GM18867 (cell line): ENCODE measurements around the gene PLCXD1.
"Not testable (repeated sequence)": the region's sequence is repeated elsewhere in the genome, so short reads cannot be mapped to it uniquely, and the experiment has no call there.

Source experiments
- ATAC-seq: cut with Tn5 transposase; IDR thresholded peaks from one replicate; pipeline ENCODE4 v1.9.1; 2021; ENCODE audit warnings: mild to moderate bottlenecking, moderate library complexity; ENCODE audit not compliant: unreplicated experiment

PLCXD1 gene, protein sequence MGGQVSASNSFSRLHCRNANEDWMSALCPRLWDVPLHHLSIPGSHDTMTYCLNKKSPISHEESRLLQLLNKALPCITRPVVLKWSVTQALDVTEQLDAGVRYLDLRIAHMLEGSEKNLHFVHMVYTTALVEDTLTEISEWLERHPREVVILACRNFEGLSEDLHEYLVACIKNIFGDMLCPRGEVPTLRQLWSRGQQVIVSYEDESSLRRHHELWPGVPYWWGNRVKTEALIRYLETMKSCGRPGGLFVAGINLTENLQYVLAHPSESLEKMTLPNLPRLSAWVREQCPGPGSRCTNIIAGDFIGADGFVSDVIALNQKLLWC

DNA sequence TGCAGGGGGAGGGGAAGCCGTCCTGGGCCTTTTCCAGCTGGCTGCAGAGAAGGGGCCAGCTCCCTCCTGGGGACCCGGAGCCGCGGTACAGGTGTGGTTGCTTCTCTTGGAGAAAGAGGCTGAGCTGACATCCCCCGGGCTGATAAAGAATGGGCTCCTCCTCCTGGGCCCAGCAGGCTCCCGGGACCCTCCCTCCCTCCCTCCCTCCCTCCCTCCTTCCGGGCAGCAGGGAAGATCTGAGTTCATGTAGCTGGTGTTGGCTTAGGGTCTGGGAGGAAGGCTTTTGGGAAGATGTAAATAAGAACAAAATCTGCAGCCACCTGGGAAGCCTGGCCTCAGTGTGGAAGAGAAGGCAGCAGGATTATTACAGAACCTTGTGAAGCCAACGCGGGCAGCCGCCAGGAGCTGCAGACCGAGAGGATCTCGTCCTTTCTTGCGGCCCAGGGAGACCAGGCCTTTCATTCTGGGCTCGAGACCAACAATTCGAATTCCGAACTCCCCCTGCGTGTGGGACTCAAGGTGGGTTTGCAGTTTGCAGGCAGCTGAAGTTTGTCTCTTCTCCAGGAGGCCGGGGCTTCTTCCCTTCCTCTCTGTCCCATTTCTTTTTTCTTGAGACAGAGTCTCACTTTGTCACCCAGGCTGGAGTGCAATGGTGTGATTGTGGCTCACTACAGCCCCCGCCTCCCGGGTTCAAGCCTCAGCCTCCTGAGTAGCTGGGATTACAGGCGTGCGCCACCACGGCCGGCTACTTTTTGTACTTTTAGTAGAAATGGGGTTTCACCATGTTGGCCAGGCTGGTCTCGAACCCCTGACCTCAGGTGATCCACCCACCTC, at the start of gene PLCXD1:
PLCXD1 (plus strand) TSS at position 216 of the 834 bp plus-strand sequence. CDS start 2,807 bp downstream, outside the sequence.
- ATAC-seq, result no peak

DNA sequence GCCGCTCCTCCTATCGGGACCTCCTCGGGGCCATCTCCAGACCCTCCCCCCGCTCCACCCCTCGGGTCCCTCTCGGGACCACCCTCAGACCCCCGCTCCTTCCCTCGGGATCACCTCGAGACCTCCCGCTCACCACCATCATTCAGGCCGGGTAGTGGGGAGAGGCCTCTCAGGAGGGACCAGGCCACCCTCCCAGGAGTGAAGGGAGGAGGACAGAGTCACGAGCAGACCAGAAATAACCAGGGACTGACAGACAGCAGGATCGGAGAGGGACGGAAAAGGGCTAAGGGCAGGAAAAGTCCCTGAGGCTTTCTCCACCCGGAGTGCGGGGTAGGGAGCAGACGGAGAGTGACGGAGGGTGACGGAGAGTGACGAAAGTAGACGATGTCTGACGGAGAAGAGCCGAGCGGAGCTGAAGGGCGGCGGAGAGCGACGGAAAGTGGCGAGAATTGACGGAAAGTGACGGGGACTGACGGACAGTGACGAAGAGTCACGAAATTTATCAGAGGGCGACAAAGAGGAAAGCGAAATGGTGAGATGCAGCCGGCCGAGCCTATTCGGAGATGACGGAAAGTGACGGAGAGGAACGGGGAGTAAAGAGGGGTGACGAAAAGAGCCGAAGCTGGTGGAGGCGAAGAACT, 49.4 kb upstream of the PLCXD1 start:
- peak; percentile 89 for ATAC-seq

DNA sequence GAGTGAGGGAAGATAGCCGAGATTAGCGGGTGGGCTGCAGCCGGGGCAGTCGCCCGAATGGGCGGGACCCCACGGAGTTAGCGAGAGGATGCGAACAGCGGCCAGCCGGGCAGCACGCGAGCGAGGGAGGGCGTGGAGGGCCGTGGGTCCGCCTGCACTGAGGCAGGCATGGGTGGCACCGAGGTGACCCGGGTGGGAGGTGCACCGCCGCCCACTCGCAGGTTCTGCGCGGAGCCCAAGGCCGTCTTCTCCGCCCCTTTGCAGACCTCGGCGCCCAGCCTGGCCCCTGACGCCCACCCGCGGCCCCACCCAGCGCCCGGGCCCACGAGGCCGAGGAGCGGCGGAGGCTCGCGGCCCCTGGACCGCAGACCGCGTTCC, 48.9 kb upstream of the PLCXD1 start:
- peak; percentile 52 for ATAC-seq

DNA sequence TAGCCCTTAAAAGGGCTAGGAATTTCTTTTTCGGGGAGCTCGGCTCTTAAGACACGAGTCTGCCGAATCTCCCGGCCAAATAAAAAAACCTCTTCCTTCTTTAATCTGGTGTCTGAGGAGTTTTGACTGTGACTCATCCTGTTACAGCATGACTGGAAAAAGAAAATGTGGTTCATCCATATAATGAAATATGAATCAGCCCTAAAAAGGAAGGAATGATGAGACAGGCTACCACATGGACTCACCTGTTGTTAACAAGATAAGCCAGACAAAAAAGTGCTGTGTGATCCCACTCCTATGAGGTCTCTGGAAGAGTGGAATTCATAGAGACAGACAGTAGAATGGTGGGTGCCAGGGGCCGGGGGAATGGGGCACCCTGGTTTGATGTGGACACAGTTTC, 45.0 kb upstream of the PLCXD1 start:
- ATAC-seq, result not testable (repeated sequence)

DNA sequence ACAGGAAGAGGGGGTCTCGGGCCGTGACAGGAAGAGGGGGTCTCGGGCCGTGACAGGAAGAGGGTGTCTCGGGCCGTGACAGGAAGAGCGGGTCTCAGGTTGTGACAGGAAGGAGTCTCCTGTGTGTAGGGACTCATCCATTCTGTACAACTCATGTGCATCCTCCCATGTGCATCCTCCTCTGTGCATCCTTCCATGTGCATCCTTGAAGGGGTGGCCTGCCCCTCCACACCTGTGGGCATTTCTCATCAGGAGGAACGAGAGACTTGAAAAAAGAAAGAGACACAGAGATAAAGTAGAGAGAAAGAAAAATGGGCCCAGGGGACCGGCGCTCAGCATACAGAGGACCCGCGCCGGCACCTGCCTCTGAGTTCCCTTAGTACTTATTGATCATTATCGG, 30.2 kb upstream of the PLCXD1 start:
- no peak for ATAC-seq

DNA sequence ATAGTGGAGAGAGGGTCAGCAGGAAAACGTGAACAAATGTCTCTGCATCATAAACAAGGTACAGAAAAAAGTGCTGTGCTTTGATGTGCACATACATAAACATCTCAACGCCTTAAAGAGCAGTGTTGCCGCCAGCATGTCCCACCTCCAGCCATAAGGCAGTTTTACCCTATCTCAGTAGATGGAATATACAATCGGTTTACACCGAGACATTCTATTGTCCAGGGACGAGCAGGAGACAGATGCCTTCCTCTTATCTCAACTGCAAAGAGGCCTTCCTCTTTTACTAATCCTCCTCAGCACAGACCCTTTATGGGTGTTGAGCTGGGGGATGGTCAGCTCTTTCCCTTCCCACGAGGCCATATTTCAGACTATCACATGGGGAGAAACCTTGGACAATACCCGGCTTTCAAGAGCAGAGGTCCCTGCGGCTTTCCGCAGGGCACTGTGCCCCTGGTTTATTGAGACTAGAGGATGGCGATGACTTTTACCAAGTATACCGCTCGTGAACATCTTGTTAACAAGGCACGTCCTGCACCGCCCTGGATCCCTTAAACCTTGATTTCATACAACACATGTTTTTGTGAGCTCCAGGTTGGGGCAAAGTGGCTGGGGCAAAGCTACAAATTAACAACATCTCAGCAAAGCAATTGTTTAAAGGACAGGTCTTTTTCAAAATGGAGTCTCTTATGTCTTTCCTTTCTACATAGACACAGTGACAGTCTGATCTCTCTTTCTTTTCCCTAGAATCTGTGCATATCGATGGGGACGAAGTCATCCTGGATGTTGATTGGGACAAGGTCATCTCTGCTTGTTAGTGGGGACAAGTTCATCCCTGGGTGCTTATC, 29.6 kb upstream of the PLCXD1 start:
- not testable (repeated sequence) for ATAC-seq

DNA sequence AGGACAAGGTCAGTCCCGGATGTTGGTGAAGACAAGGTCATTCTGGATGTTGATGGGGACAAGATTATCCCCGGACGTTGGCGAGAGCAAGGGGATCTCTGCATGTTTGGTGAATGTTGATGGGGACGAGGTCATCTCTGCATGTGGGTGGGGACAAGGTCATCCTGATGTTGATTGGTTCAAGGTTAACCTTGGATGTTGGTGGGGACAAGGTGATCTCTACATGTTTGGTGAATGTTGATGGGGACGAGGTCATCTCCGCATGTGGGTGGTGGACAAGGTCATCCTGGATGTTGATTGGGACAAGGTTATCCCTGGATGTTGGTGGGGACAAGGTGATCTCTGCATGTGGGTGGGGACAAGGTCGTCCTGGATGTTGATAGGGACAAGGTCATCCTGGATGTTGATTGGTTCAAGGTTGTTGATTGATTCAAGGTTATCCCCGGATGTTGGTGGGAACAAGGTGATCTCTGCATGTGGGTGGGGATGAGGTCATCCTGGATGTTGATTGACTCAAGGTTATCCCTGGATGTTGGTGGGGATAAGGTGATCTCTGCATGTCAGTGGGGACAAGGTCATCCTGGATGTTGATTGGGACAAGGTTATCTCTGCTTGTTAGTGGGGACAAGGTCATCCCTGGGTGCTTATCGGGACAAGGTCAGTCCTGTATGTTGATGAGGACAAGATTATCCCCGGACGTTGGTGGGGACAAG, 28.8 kb upstream of the PLCXD1 start:
- no peak for ATAC-seq

DNA sequence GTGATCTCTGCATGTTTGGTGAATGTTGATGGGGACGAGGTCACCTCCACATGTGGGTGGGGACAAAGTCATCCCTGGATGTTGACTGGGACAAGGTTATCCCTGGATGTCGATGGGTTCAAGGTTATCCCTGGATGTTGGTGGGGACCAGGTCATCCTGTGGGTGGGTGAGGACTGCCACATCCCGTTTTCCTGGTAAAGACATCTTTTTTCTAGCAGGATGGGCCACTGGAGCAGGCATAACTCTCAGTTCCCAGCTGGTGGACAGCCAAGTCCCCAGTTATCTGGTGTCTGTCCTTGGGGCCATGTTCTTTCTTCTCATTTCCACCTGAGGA, 28.3 kb upstream of the PLCXD1 start:
- ATAC-seq, result no peak

DNA sequence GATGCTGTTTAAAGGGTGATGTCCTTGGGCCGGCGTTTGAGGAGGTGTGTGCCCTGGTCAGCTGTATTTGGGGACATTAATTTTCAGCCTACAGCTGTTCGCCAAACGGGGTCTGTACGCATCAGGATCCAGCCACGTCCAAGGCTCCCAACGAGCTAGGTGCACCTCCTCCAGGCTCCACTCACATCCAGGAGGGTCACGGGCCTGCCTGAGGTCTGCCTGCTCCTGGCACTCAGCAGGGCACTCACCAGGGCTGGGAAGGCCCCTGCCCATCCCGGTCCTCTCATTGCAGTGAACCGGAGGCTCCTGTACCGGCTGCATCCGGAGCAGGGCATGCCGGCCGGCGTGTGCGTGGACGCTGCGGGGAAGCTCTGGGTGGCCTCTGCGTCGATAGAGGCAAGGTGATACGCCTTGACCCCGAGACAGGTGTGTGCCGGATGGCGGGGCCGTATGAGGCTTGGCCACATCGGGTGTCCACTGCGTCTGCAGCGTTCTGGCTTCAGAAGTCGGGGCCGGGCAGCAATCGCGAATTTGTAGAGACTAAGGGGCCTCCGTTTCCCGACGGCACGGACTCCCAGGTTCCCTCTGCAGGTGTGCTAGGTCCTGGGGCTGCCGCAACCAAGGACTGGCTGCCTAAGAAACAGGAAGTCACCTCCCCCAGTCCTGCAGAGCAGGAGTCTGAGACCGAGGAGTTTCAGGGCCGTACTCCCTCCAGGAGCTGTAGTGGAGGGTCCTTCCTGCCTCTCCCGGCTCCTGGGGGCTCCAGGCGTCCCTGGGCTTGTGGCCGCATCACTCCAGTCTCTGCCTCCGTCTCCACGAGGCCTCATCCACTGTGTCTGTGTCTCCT, 27.5 kb upstream of the PLCXD1 start:
- ATAC-seq, result no peak

DNA sequence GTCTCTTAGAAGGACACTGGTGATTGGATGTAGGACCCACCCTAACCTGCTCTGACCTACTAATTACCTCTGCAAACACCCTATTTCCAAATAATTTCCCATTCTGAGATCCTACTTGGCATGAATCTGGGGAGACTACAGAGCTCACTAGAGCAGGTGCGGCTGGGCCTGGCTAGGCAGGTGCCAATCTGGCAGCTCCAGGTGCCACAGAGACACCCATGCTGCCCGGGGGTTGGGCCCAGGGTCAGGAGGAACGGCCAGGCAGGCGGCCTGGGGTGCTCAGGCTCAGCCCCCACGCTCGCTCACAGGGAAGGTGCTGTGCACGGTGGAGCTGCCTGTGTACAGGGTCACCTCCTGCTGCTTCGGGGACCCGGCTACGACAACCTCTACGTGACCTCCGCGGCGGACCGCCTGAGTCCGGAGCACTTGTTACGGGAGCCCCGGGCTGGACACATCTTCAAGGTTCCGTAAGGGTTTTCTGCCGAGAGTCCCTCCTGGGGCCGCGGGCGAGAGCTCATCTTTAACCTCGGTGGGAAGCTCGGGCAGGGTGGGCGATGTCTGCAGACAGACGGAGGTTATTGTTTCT, 26.5 kb upstream of the PLCXD1 start:
- ATAC-seq, result no peak

DNA sequence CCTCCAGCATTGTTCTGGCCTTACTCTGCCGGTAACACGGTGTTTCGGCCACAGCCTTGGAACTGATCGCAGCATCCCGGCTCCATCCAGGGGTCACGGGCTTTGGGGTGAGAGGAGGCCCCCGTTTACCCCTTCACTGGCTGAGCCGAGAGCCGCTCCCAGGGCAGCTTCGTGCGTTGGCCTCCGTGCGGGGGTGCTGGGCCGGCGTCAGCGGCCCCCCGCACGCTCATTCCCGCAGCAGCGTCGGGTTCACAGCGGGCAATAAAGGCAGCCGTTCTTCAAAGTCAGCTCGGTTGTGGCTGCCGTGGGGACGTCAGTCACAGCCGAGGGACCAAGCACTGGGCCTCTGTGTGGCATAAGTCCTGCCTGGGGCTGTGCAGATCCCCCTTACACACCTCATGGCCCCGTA, 25.3 kb upstream of the PLCXD1 start:
- no peak for ATAC-seq

DNA sequence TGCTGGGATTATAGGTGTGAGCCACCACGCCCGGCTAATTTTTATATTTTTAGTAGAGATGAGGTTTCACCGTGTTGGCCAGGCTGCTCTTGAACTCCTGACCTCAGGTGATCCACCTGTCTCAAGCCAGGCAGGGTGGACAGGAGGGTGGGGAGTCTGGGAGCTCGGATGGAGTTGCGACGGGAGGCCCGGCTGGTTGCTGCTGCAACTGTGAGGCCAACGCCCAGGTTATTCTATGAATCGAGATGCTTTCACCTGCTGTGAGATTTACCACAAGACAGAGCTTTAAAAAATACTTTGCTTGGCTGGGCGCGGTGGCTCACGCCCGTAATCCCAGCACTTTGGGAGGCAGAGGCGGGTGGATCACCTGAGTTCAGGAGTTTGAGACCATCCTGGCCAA, 24.1 kb upstream of the PLCXD1 start:
- not testable (repeated sequence) for ATAC-seq

DNA sequence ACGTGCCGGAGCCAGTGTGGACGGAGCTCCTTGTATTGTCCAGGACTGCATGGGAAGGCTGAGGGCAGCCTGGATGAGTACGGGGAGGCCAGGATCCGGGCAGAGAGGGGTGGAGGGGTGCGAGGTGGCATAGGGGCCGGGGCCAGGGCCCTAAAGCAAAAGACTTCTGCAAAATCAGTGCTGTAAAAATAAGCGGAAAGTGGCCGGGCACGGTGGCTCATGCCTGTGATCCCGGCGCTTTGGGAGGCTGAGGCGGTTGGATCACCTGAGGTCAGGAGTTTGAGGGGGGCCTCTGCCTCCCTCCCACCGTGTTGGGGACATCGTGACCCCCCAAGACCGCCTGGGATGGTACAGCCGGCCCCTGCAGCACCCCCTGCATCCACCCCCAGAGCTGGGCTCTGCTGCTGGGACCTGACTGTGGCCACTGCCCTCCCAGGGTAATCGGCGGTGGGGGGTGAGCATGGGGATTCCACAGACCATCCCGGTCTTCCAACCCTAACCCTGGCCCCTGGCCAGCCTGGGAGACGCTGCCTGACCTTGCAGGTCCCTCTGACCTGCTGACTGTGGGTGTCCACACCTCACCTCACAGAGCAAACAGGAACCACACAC, 23.4 kb upstream of the PLCXD1 start:
- ATAC-seq, result no peak

DNA sequence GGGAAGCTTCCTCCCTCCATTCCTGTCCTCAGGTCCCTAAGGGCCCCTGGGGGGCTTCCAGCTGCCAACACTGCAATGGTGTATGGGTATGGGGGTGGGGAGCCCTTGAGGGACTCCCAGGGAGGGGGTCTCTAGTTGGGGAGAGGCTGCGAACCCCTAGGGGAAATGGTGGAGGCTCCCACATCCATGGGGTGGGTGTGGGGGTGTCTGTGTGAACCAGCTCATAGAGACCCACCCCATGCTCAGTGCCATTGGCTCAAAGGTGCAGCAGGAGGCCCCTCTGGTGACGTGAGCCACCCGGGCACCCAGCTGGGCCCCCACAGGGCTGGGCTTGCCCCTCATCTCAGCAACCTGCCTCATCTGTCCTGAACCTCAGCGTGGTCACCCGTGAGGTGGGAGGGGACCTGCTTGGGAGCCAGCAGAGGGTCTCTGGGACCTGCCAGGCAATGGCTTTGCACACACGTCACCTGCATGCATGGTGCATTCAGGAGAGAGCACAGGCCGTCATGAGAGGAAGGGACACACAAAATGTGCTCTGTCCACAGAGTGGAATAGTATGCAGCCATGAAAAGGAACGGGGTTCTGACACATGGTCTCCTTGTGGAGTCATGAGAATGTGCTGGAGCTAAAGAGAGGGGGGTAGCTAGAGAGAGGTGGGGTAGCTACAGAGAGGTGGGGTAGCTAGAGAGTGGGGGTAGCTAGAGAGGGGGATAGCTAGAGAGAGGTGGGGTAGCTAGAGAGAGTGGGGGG, 22.7 kb upstream of the PLCXD1 start:
- ATAC-seq, result no peak

DNA sequence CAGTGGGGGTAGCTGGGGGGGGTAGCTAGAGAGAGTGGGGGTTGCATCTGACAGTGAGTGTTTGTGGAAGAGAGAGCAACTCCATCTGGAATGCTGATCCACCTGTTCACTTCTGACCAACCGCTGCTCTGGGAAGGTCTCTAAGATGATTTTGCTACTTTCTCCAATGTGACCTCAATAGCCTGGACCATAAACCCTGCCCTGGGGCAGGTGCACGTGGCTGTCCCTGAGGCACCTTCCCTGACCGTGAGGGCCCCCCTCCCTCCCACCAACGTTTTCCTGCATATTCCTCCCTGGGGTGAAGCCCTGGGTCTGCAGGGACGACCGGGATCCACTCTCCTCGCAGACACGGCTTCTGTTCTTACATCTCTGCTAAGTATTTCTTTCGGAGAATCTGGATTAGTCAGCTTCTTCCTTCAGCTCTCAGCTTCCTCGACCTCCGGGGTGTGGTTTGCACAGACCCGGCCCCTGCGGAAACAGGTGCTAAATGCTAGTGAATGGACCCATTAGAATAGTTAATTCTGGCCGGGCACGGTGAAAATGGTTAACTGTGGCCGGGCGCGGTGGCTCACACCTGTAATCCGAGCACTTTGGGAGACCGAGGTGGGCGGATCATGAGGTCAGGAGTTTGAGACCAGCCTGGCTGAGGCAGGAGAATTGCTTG, 21.4 kb upstream of the PLCXD1 start:
- ATAC-seq, result no peak

DNA sequence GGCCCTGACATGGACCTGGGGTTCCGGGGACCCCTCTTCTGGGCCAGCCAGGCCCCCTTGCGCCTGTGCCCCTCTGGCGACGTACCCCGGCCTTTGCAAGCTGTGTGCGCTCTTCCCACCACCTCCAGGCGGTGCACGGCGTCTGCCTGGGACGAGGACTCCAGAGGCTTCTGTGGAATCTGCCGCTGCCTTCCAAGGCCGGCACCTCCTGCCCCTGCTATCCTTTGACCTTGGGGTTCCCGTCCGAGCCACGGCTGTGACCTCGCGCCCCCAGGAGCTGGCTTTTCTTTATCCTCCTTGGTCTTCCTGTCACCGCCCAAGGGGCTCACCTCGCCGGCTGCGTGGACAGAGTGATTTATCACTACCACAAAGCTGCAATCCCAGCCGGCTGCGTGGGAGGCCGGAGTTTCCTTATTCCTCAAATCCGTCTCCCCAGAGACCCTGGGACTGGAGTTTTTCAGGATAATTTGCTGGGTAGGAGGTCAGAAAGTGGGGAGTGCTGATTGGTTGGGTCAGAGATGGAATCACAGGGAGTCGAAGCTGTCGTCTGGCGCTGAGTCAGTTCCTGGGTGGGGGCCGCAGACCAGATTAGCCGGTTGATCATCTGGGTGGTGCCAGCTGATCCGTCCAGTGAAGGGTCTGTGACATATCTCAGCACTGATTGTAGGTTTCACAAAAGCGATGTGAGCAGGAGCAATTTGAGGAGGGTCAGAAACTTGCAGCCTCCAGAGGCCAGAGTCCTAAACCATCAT, 19.8 kb upstream of the PLCXD1 start:
- ATAC-seq, result no peak

DNA sequence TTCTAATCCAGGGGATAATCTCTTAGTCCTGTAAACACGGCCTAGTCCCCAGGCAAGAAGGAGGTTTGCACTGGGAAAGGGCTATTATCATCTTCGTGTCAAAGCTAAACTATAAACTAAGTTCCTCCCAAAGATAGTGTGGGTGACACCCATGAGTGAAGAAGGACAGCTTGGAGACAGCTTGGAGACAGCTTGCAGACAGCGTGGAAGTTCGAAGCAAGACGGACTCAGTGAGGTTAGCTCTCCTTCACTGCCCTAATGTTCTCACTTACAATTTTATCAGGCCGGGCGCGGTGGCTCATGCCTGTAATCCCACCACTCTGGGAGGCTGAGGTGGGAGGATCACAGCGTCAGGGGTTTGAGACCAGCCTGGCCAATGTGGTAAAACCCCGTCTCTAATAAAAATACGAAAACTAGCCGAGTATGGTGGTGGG, 19.2 kb upstream of the PLCXD1 start:
- no peak for ATAC-seq
